Activated naive CD4-positive, alpha-beta T cell treated with anti-CD3 and anti-CD28 coated beads for 36 hours (primary cell): ENCODE measurements around the gene UGCG. TPM values are rescaled to one million over a fixed set of nuclear protein-coding genes. Genes with fewer than 3 reads are reported as not detected.
"Not testable (repeated sequence)": the region's sequence is repeated elsewhere in the genome, so short reads cannot be mapped to it uniquely, and the experiment has no call there.

Experiments used
- CTCF ChIA-PET: fragments of 350-600 bp; sonication (Branson Sonifier 250); formaldehyde crosslinking; loops from one replicate; lab custom pipeline; 2021; ENCODE audit warnings: antibody characterized with exemption; lab: Charles Lee
- DNase-seq: peaks from one replicate; pipeline ENCODE4 v3.0.0-alpha.2; 2020
- H3K27ac Mint-ChIP-seq: one replicate; pipeline ENCODE4 v1.8.0; 2021; ENCODE audit warnings: mild to moderate bottlenecking, mixed read lengths
- H3K27me3 Mint-ChIP-seq: one replicate; pipeline ENCODE4 v1.8.0; 2021; ENCODE audit warnings: low read depth, mixed read lengths
- H3K36me3 Mint-ChIP-seq: one replicate; pipeline ENCODE4 v1.8.0; 2021; ENCODE audit warnings: low read depth, mixed read lengths
- H3K4me1 Mint-ChIP-seq: one replicate; pipeline ENCODE4 v1.8.0; 2021; ENCODE audit warnings: low read depth, mixed read lengths
- H3K4me3 Mint-ChIP-seq: one replicate; pipeline ENCODE4 v1.8.0; 2021; ENCODE audit warnings: mild to moderate bottlenecking, moderate library complexity, mixed read lengths
- H3K9me3 Mint-ChIP-seq: one replicate; pipeline ENCODE4 v1.8.0; 2021; ENCODE audit warnings: mixed read lengths
- intact Hi-C: fragments of 100-400 bp; cut with micrococcal nuclease; formaldehyde crosslinking; loops from one replicate; pipeline ENCODE4 v1.15.1; 2023
- total RNA-seq, 2 experiments: library from RNA; stranded (reverse); gene quantifications; one replicate each; pipeline ENCODE4 v1.2.3, GENCODE V29; 2021

UGCG gene
- total RNA-seq, 2 experiments from 2014 or later = 8.8 to 10.5 TPM

DNA sequence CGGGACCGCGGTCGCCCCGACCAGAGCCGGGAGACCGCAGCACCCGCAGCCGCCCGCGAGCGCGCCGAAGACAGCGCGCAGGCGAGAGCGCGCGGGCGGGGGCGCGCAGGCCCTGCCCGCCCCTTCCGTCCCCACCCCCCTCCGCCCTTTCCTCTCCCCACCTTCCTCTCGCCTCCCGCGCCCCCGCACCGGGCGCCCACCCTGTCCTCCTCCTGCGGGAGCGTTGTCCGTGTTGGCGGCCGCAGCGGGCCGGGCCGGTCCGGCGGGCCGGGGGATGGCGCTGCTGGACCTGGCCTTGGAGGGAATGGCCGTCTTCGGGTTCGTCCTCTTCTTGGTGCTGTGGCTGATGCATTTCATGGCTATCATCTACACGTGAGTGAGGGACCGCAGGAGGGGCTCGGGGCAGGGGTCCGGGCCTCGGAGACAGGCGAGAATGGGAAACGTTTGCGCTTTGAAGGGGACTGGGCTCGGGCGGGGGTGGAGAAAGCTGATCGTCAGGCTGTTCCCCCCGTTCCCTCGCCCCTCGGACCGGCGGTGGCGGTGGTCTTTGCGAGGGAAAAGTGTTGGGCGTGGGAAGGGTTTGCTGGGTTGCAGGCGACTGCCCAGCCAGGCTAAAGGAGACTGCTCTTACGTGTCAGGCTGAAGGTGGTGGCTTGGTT is 457 bp downstream of the UGCG start:
- no peak overlapping the region for H3K4me3 Mint-ChIP-seq

DNA sequence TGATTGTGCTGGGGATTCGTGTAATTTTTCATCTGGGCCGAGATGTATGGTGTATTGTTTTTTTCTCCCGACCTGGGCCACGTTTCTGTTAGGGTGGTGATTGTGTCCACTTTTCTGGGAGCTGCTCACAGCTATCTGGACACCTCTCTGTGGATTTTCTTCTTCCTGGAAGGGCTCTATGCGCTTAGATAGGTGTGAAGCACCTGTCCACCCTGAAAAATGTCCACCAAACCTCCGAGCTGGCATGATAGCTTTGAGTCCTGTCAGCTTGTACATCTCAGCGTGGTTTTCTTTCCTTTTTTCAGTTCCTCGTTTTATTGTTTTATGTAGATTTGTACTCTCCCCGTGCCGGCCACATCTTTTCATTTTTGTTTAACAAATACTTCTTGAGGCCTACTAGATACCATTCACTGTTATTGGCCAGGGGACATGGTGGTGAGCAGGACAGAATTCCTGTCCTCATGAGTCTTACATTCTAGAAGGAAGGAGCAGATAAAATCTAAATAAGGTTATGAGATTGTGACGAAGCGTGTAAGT is 1.1 kb downstream of the UGCG start:
- peaks cover 9% of the 10 kb centered on the region for H3K4me1 Mint-ChIP-seq
- DNase-seq = peak; percentile 21
- H3K27me3 Mint-ChIP-seq = no peaks in the 10 kb centered on the region
- H3K9me3 Mint-ChIP-seq = no peaks in the 10 kb centered on the region
- CTCF ChIA-PET = interaction anchor here (0.8 to 2.4 kb wide), 2 partner anchors 18 to 31 kb away, joined by 3 to 19 read pairs; no protein-coding TSS in a partner anchor
- no peak overlapping the region for H3K27ac Mint-ChIP-seq
- intact Hi-C loops = loop anchor here (1.0 to 10.0 kb wide), 11 partner anchors 13 to 857 kb away; partner anchors contain the start of genes ECPAS, PTBP3 and SNX30
- no peaks in the 10 kb centered on the region for H3K36me3 Mint-ChIP-seq
- no peak overlapping the region for H3K4me3 Mint-ChIP-seq

More for the DNA sequence above, 457 bp downstream of the UGCG start:
- Mint-ChIP-seq H3K36me3 (no peaks in the 10 kb centered on the region), H3K27ac (no peak overlapping the region), H3K4me1 (peaks cover 13% of the 10 kb centered on the region), H3K9me3 (no peaks in the 10 kb centered on the region), H3K27me3 (no peaks in the 10 kb centered on the region)
- intact Hi-C loops = loop anchor here (1.0 to 10.0 kb wide), 11 partner anchors 29 to 858 kb away; partner anchors contain the start of genes DNAJC25, ECPAS, PTBP3 and SNX30
- peak; percentile 48 for DNase-seq
- CTCF ChIA-PET = interaction anchor here (0.6 to 2.4 kb wide), 5 partner anchors 19 to 1685 kb away, joined by 3 to 19 read pairs (median 3); no protein-coding TSS in a partner anchor

DNA sequence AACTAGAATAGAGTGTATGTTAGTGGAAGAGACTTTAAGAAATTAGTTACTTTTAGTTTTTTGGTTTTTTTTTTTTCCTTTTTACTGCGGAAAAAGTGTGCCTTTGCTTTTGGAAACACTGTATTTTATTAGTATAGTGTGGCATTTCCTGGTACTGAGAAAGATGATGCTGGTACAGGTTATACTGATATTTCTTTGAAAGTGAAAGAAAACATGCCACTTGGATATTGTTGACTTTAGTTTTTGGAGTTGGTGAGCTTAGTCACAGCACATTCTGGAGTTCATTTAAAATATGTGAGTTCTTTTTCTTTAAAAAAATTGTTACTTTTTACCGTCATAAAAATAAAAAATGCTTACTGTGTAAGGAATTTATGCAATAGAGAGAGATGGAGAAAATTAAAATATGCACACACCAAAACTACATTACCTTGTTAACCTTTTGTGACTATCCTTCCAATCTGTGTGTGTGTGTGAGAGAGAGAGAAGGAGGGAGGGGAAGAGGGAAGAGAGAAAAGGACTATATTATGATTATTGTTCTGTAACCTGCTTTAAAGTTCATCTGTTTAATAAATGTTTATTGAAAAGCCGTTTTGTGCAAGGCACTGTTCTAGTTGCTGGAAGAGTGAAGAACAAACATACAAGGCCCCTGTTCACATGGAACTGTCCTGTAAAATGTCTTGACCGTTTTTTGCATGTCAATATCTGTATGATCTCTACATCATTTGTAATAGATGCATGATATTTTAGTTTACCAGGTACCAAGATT is 1.9 kb downstream of the UGCG start:
- CTCF ChIA-PET = interaction anchor here (0.7 to 2.4 kb wide), 2 partner anchors 17 to 176 kb away, joined by 3 to 19 read pairs; no protein-coding TSS in a partner anchor

GRCh38 chr9:111900151-111900857 is 3.7 kb downstream of the UGCG start:
- DNase-seq = no peak
- Mint-ChIP-seq H3K36me3 (no peaks in the 10 kb centered on the region), H3K27ac (no peak overlapping the region), H3K27me3 (no peaks in the 10 kb centered on the region), H3K4me1 (peaks cover 24% of the 10 kb centered on the region), H3K9me3 (no peaks in the 10 kb centered on the region), H3K4me3 (no peak overlapping the region)
- intact Hi-C loops = no loop called here
- CTCF ChIA-PET = interaction anchor here (0.5 to 0.8 kb wide), 2 partner anchors 8 to 684 kb away, joined by 4 to 6 read pairs; no protein-coding TSS in a partner anchor

More for the DNA sequence above, 1.9 kb downstream of the UGCG start:
- no peak for DNase-seq
- no peaks in the 10 kb centered on the region for H3K36me3 Mint-ChIP-seq
- no peak overlapping the region for H3K4me3 Mint-ChIP-seq
- intact Hi-C loops = loop anchor here (1.0 to 10.0 kb wide), 6 partner anchors 12 to 856 kb away; partner anchors contain the start of genes ECPAS and SNX30
- H3K27ac Mint-ChIP-seq = no peak overlapping the region
- no peaks in the 10 kb centered on the region for H3K27me3 Mint-ChIP-seq
- H3K4me1 Mint-ChIP-seq = peaks cover 9% of the 10 kb centered on the region
- no peaks in the 10 kb centered on the region for H3K9me3 Mint-ChIP-seq

- peaks cover 24% of the 10 kb centered on the region for H3K4me1 Mint-ChIP-seq
- H3K4me3 Mint-ChIP-seq = no peak overlapping the region
- CTCF ChIA-PET = interaction anchor here (0.5 kb wide), 1 partner anchor 683 kb away, joined by 4 read pairs; no protein-coding TSS in a partner anchor
- intact Hi-C loops = no loop called here
- H3K27ac Mint-ChIP-seq = no peak overlapping the region
- H3K9me3 Mint-ChIP-seq = no peaks in the 10 kb centered on the region
- no peak for DNase-seq
- peaks cover under 1% of the 10 kb centered on the region for H3K36me3 Mint-ChIP-seq
- no peaks in the 10 kb centered on the region for H3K27me3 Mint-ChIP-seq
These were observed 4.4 kb downstream of the UGCG start for GRCh38 chr9:111900858-111901612.

GRCh38 chr9:111902391-111903139 is 6.0 kb downstream of the UGCG start:
- H3K36me3 Mint-ChIP-seq = peaks cover 4% of the 10 kb centered on the region
- CTCF ChIA-PET = interaction anchor here (0.6 kb wide), 1 partner anchor 102 kb away, joined by 3 read pairs; no protein-coding TSS in a partner anchor
- H3K4me1 Mint-ChIP-seq = peaks cover 36% of the 10 kb centered on the region
- DNase-seq = no peak
- H3K27me3 Mint-ChIP-seq = no peaks in the 10 kb centered on the region
- no peak overlapping the region for H3K27ac Mint-ChIP-seq
- intact Hi-C loops = no loop called here
- no peak overlapping the region for H3K4me3 Mint-ChIP-seq
- H3K9me3 Mint-ChIP-seq = no peaks in the 10 kb centered on the region

DNA sequence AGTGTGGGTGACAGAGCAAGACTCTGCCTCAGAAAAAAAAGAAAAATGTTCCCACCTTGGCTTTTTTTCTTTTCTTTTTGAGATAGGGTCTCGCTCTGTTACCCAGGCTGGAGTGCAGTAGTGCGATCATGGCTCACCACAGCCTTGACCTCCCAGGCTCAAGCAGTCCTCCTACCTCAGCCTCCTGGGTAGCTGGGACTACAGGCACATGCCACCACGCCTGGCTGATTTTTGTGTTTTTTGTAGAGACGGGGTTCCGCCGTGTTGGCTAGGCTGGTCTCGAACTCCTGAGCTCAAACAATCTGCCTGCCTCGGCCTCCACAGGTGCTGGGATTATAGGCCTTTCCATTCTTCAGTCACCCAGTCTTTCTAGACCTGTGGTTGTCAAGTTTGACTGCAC is 6.9 kb downstream of the UGCG start:
- intact Hi-C loops, DNase-seq, H3K36me3 Mint-ChIP-seq, H3K27me3 Mint-ChIP-seq, H3K4me3 Mint-ChIP-seq, H3K9me3 Mint-ChIP-seq, H3K27ac Mint-ChIP-seq: not testable (repeated sequence)
- CTCF ChIA-PET = interaction anchor here (1.1 kb wide), 1 partner anchor 82 kb away, joined by 3 read pairs; no protein-coding TSS in a partner anchor
- H3K4me1 Mint-ChIP-seq = peaks cover 44% of the 10 kb centered on the region

GRCh38 chr9:111904026-111904425 is 7.4 kb downstream of the UGCG start:
- Mint-ChIP-seq H3K36me3 (peaks cover 4% of the 10 kb centered on the region), H3K9me3 (no peaks in the 10 kb centered on the region), H3K27ac (no peak overlapping the region), H3K4me1 (peaks cover 49% of the 10 kb centered on the region), H3K4me3 (no peak overlapping the region), H3K27me3 (no peaks in the 10 kb centered on the region)
- CTCF ChIA-PET = interaction anchor here (1.1 kb wide), 1 partner anchor 82 kb away, joined by 3 read pairs; no protein-coding TSS in a partner anchor
- intact Hi-C loops = no loop called here
- DNase-seq = no peak

- no peaks in the 10 kb centered on the region for H3K9me3 Mint-ChIP-seq
- no peak overlapping the region for H3K4me3 Mint-ChIP-seq
- peaks cover 4% of the 10 kb centered on the region for H3K36me3 Mint-ChIP-seq
- DNase-seq = no peak
- no peak overlapping the region for H3K27ac Mint-ChIP-seq
- intact Hi-C loops = no loop called here
- peaks cover 58% of the 10 kb centered on the region for H3K4me1 Mint-ChIP-seq
- no peaks in the 10 kb centered on the region for H3K27me3 Mint-ChIP-seq
- CTCF ChIA-PET = no interaction called here
These were observed 8.3 kb downstream of the UGCG start for GRCh38 chr9:111904891-111905291.

- Mint-ChIP-seq H3K4me1 (peaks cover 70% of the 10 kb centered on the region), H3K27ac (no peak overlapping the region), H3K36me3 (peaks cover 4% of the 10 kb centered on the region), H3K4me3 (no peak overlapping the region), H3K27me3 (no peaks in the 10 kb centered on the region), H3K9me3 (no peaks in the 10 kb centered on the region)
- no peak for DNase-seq
- intact Hi-C loops = no loop called here
- CTCF ChIA-PET = interaction anchor here (0.7 kb wide), 1 partner anchor 149 kb away, joined by 3 read pairs; no protein-coding TSS in a partner anchor
These were observed 10.5 kb downstream of the UGCG start for GRCh38 chr9:111907147-111907546.
